OCI-LY1 (cell line): ENCODE results near the gene EDN2.

ENCODE experiments used
- H2AFZ ChIP-seq: fragments of 200-600 bp; sonication (generic), shearing (Covaris generic); 2 replicates; pipeline ENCODE4 v1.6.0; 2014; ENCODE audit warnings: antibody characterized with exemption, mild to moderate bottlenecking, low read length
- H3F3A ChIP-seq: fragments of 200-600 bp; sonication (generic), shearing (Covaris generic); 2 replicates; pipeline ENCODE4 v1.6.0; 2014; ENCODE audit warnings: mild to moderate bottlenecking, antibody characterized with exemption, low read length, moderate library complexity; ENCODE audit not compliant: insufficient read depth
- H3K27ac ChIP-seq: fragments of 200-600 bp; sonication (generic); 2 replicates; pipeline ENCODE4 v1.5.1; 2014; ENCODE audit warnings: low read length, mixed run types, mild to moderate bottlenecking, low read depth; ENCODE audit not compliant: poor library complexity, severe bottlenecking
- H3K27me3 ChIP-seq: fragments of 200-600 bp; sonication (generic); 2 replicates; pipeline ENCODE4 v1.6.0; 2014; ENCODE audit warnings: antibody characterized with exemption, mild to moderate bottlenecking, low read length, moderate library complexity; ENCODE audit not compliant: insufficient read depth
- H3K36me3 ChIP-seq: fragments of 200-600 bp; sonication (generic); 2 replicates; pipeline ENCODE4 v1.6.1; 2014; ENCODE audit warnings: mild to moderate bottlenecking, antibody characterized with exemption, low read length, moderate library complexity, mixed read lengths; ENCODE audit not compliant: insufficient read depth
- H3K4me1 ChIP-seq: fragments of 200-600 bp; sonication (generic); 2 replicates; pipeline ENCODE4 v1.5.1; 2014; ENCODE audit warnings: mild to moderate bottlenecking, low read length, moderate library complexity; ENCODE audit not compliant: insufficient read depth, severe bottlenecking
- H3K4me2 ChIP-seq: fragments of 200-600 bp; sonication (generic), shearing (Covaris generic); 2 replicates; pipeline ENCODE4 v1.6.1; 2014; ENCODE audit warnings: low read length
- H3K4me3 ChIP-seq: fragments of 200-600 bp; sonication (generic); 2 replicates; pipeline ENCODE4 v1.5.1; 2014; ENCODE audit warnings: low read length, low read depth, mild to moderate bottlenecking, mixed read lengths; ENCODE audit not compliant: poor library complexity, severe bottlenecking
- H3K79me2 ChIP-seq: fragments of 200-600 bp; shearing (Covaris generic); 2 replicates; pipeline ENCODE4 v1.6.1; 2016; ENCODE audit warnings: mixed run types, low read length, mixed read lengths; ENCODE audit not compliant: insufficient read depth
- H3K9ac ChIP-seq: fragments of 200-600 bp; sonication (generic), shearing (Covaris generic); 2 replicates; pipeline ENCODE4 v1.6.1; 2014; ENCODE audit warnings: mild to moderate bottlenecking, low read length, mixed read lengths
- H3K9me2 ChIP-seq: fragments of 200-600 bp; sonication (generic), shearing (Covaris generic); 2 replicates; pipeline ENCODE4 v1.6.1; 2014; ENCODE audit warnings: low read depth, mild to moderate bottlenecking, low read length, mixed read lengths
- H3K9me3 ChIP-seq: fragments of 200-600 bp; shearing (Covaris generic); 2 replicates; pipeline ENCODE4 v1.6.1; 2014; ENCODE audit warnings: low read length, mixed read lengths
- H4K20me1 ChIP-seq: fragments of 200-600 bp; sonication (generic), shearing (Covaris generic); 2 replicates; pipeline ENCODE4 v1.6.0; 2016; ENCODE audit warnings: mild to moderate bottlenecking, low read length; ENCODE audit not compliant: insufficient read depth
- EZH2 ChIP-seq: fragments of 200-600 bp; sonication (generic), shearing (Covaris generic); IDR thresholded peaks from 2 replicates; pipeline ENCODE4 v1.8.0; 2017; ENCODE audit warnings: borderline replicate concordance, mixed run types, mild to moderate bottlenecking, antibody characterized with exemption, low read length, moderate library complexity, mixed read lengths
- TF ChIP-seq, protein P1 (sequence below): fragments of 200-600 bp; sonication (generic), shearing (Covaris generic); IDR thresholded peaks from 2 replicates; pipeline ENCODE4 v1.5.1; 2017; ENCODE audit warnings: mild to moderate bottlenecking, antibody characterized with exemption, low read length, moderate library complexity, mixed read lengths

Gene EDN2

DNA sequence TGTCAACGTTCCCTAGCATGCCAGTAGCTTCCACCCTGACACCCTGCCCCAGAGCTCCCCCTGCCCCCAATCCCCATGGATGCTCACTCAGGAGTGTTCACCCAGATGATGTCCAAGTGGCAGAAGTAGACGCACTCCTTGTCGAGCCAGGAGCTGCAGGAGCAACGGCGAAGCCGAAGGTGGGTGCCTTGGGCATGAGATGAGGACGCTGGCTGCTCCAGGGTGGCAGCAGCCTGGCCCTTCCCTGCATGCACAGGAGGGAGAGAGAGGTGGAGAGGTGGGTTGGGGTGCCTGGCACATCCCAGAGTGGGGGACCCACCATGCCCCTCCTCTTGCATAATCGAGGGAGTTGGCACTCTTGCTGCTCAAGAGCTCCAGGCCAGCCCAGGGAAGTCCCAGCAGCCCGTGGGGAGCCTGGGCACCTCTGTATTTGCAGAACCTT lies 502 bp downstream of the EDN2 start:
- no peaks in the 10 kb centered on the region for H3K9me3 ChIP-seq
- no peaks in the 10 kb centered on the region for H4K20me1 ChIP-seq
- no peaks in the 10 kb centered on the region for H3K79me2 ChIP-seq
- no peak overlapping the region for H3K4me3 ChIP-seq
- H2AFZ ChIP-seq = no peak overlapping the region
- no peaks in the 10 kb centered on the region for H3F3A ChIP-seq
- no peak overlapping the region for H3K27ac ChIP-seq
- no peaks in the 10 kb centered on the region for H3K9me2 ChIP-seq
- H3K4me2 ChIP-seq = no peak overlapping the region
- no peaks in the 10 kb centered on the region for H3K36me3 ChIP-seq
- no peak overlapping the region for H3K9ac ChIP-seq
- no peak for TF ChIP-seq EZH2
- TF ChIP-seq, protein P1, sequence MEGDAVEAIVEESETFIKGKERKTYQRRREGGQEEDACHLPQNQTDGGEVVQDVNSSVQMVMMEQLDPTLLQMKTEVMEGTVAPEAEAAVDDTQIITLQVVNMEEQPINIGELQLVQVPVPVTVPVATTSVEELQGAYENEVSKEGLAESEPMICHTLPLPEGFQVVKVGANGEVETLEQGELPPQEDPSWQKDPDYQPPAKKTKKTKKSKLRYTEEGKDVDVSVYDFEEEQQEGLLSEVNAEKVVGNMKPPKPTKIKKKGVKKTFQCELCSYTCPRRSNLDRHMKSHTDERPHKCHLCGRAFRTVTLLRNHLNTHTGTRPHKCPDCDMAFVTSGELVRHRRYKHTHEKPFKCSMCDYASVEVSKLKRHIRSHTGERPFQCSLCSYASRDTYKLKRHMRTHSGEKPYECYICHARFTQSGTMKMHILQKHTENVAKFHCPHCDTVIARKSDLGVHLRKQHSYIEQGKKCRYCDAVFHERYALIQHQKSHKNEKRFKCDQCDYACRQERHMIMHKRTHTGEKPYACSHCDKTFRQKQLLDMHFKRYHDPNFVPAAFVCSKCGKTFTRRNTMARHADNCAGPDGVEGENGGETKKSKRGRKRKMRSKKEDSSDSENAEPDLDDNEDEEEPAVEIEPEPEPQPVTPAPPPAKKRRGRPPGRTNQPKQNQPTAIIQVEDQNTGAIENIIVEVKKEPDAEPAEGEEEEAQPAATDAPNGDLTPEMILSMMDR = no peak
- no peaks in the 10 kb centered on the region for H3K4me1 ChIP-seq
- H3K27me3 ChIP-seq = peaks cover 11% of the 10 kb centered on the region; the same call in 1 of the 2 replicates

DNA sequence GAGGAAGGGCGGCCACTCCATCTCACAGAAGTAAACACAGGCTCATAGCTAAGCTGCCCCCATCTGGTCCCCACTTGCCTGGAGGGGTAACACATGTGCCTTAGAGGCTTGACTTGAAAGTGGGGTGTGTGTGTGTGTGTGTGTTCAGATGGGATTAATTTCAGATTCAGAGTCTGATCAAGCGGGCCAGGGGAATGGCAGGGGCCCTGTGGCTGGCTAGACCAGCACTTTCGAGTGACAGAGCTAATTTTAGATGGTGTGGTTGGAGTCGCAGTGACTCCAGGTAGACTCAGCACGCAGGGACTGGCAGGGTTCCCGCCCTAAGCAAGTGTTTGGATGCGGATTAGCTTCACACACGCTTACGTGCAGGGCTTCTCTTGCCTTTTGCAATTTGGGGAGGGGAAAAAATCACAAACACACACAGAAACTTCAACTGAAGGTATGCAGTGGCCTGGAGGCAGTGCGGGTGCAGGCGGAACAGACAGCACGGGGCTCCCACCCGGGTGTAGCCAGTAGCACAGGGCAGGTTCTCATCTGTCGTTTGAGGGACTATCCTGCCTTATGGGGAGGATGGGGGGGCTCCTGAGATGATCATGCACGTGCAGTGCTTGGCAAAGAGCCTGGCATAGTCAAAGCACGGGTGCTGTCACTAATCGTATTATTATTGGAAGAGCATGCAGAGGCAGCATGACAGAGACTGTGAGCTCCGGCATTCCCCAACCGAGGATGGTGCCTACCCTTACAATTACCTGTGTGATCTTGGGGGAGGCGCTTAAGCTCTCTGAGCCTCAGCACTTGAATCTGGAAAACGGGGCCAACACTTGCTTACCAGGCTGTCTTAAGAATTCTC lies 1.3 kb downstream of the EDN2 start:
- Histone ChIP-seq H3K79me2 (no peaks in the 10 kb centered on the region), H3K4me2 (no peak overlapping the region), H3K36me3 (no peaks in the 10 kb centered on the region), H3K4me3 (no peak overlapping the region), H3K27me3 (peaks cover 11% of the 10 kb centered on the region; the same call in 1 of the 2 replicates), H3K27ac (no peak overlapping the region), H3K4me1 (no peaks in the 10 kb centered on the region), H4K20me1 (no peaks in the 10 kb centered on the region), H3K9ac (no peak overlapping the region), H3F3A (no peaks in the 10 kb centered on the region), H3K9me2 (no peaks in the 10 kb centered on the region), H2AFZ (no peak overlapping the region), H3K9me3 (no peaks in the 10 kb centered on the region)
- TF ChIP-seq EZH2 = no peak
- TF ChIP-seq, protein P1 = no peak

DNA sequence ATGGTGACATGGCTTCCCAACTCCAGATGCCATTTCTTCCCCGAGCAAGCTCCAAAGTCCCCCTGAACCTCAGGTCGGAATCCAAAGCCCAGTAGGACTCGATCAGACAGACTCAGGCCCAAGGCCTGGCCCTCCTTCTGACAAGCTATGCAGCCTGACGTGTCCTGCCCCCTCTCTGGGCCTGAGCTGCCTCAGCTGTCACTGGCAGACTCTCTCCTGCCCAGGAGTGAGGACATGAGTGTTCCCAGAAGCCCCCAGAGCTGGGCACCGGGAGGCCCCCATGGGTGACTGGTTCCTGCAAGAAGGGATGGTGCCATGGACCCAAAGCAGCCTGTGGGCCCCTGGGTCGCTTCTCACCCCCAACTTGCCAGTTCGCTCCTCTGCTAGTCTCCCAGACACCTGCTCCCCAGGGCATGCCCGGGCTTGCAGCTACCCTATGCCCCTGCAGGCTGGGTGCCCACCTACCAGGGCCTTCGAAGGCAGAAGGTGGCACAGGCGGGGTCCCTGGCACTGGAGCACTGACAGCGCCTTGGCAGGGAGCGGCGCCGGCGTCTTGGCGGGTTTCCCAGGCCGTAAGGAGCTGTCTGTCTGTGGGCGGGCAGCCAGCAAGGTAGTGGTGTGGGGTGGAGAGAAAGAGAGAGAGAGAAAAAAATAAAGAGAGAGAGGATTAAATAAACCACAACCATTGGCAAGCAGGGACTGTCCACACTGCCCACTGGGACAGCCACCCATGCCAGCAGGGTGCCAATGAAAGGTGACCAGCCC lies 2.3 kb downstream of the EDN2 start:
- no peak overlapping the region for H3K4me2 ChIP-seq
- TF ChIP-seq EZH2 = no peak
- TF ChIP-seq, protein P1 = no peak
- no peak overlapping the region for H3K9ac ChIP-seq

More for the DNA sequence above, 2.3 kb downstream of the EDN2 start:
- Histone ChIP-seq H2AFZ (no peak overlapping the region), H3K79me2 (no peaks in the 10 kb centered on the region), H3K9me2 (no peaks in the 10 kb centered on the region), H3K27me3 (peaks cover 11% of the 10 kb centered on the region; the same call in 1 of the 2 replicates), H3K27ac (no peak overlapping the region), H4K20me1 (no peaks in the 10 kb centered on the region), H3K4me1 (no peaks in the 10 kb centered on the region), H3F3A (no peaks in the 10 kb centered on the region), H3K4me3 (no peak overlapping the region), H3K36me3 (no peaks in the 10 kb centered on the region), H3K9me3 (no peaks in the 10 kb centered on the region)
